ENCODE measurements around the gene PRCC. TPM values are rescaled to one million over a fixed set of nuclear protein-coding genes. Genes with fewer than 3 reads are reported as not detected.

Gene PRCC
- total and polyA plus RNA-seq, 2 of the 8 experiments (the other 6 are each of a cell fraction or from before 2014, with no cell fraction given), result 95.2 to 115 TPM

- TF ChIP-seq E2F6 (IDR thresholded peaks at IDR 0.05), result no peak
- no peak for TF ChIP-seq EP300 (IDR thresholded peaks at IDR 0.05; ENCODE audit: borderline replicate concordance in 1 of 2, low read depth in 2 of 2, low read length in 2 of 2)
- no peak for TF ChIP-seq FOSL1 (IDR thresholded peaks at IDR 0.05; ENCODE audit: insufficient read depth, low read depth, low read length)
- no peak for TF ChIP-seq RNF2 (IDR thresholded peaks at IDR 0.05; ENCODE audit: borderline replicate concordance, low read depth, low read length, missing control alignments, poor library complexity, severe bottlenecking)
- no peak for TF ChIP-seq PHF8 (conservative IDR thresholded peaks at IDR 0.05; ENCODE audit: low read depth, low read length)
- no peak for TF ChIP-seq SIRT6 (IDR thresholded peaks at IDR 0.05; ENCODE audit: low read length)
Observed at GRCh38 chr1:156802421-156802935, 35.1 kb downstream of the PRCC start (continued).
